HEK293 (cell line): ENCODE measurements around the gene LSM3.

ENCODE experiments used
- CTCF ChIA-PET: fragments of 350-600 bp; formaldehyde crosslinking; extraction: SDS; loops from one replicate; lab custom pipeline; 2021; ENCODE audit warnings: antibody characterized with exemption; lab: Yijun Ruan, JAX
- POLR2A ChIA-PET: fragments of 300-600 bp; formaldehyde crosslinking; extraction: SDS; loops from one replicate; lab custom pipeline; 2020; ENCODE audit warnings: antibody characterized with exemption, inconsistent platforms; lab: Yijun Ruan, JAX
- H3K27ac ChIP-seq: fragments of 200-500 bp; sonication (Bioruptor generic); 2 replicates; pipeline ENCODE4 v1.5.1; 2014; ENCODE audit warnings: low read depth, low read length, control low read depth, inconsistent platforms; ENCODE audit errors: extremely low read depth
- H3K36me3 ChIP-seq, 2 experiments: fragments of 200-500 bp in 1 of 2; sonication (Bioruptor generic) in 1 of 2; 1 replicate in 1 of 2; 2 replicates in 1 of 2; pipeline ENCODE4 v1.5.1; 2014 to 2017; ENCODE audit warnings: inconsistent platforms in 2 of 2, low read length in 2 of 2; ENCODE audit not compliant: control insufficient read depth in 2 of 2, insufficient read depth in 1 of 2
- H3K4me1 ChIP-seq: fragments of 200-500 bp; sonication (Bioruptor generic); 2 replicates; pipeline ENCODE4 v1.5.1; 2014; ENCODE audit warnings: mild to moderate bottlenecking, low read length, inconsistent platforms; ENCODE audit not compliant: control insufficient read depth, insufficient read depth
- H3K4me3 ChIP-seq: 2 replicates; pipeline ENCODE4 v1.5.1; 2011; ENCODE audit warnings: low read depth, mild to moderate bottlenecking, control low read depth, low read length, moderate library complexity
- H3K9me3 ChIP-seq: fragments of 200-500 bp; sonication (Bioruptor generic); 2 replicates; pipeline ENCODE4 v1.5.1; 2014; ENCODE audit warnings: low read depth, low read length, inconsistent platforms; ENCODE audit not compliant: control insufficient read depth, insufficient read depth
- BCL11B ChIP-seq: fragments of 450-650 bp; formaldehyde crosslinking; IDR thresholded peaks from 2 replicates; pipeline ENCODE4 v1.5.1; 2016; ENCODE audit warnings: low read depth, missing biosample characterization, missing genetic modification characterization
- HOXD13 ChIP-seq: sonication (generic); formaldehyde crosslinking; IDR thresholded peaks from 2 replicates; pipeline ENCODE4 v1.8.0; 2022; ENCODE audit warnings: missing genetic modification reagents, borderline replicate concordance
- KLF7 ChIP-seq: fragments of 450-650 bp; formaldehyde crosslinking; IDR thresholded peaks from 2 replicates; pipeline ENCODE4 v1.5.1; 2016; ENCODE audit warnings: missing biosample characterization, missing genetic modification characterization, borderline replicate concordance
- KLF8 ChIP-seq: fragments of 450-650 bp; formaldehyde crosslinking; IDR thresholded peaks from 2 replicates; pipeline ENCODE4 v1.5.1; 2016; ENCODE audit warnings: missing biosample characterization, missing genetic modification characterization
- PRDM1 ChIP-seq: fragments of 450-650 bp; formaldehyde crosslinking; IDR thresholded peaks from 2 replicates; pipeline ENCODE4; 2016; ENCODE audit warnings: missing biosample characterization, missing genetic modification characterization
- SCRT2 ChIP-seq: fragments of 450-650 bp; formaldehyde crosslinking; IDR thresholded peaks from 2 replicates; pipeline ENCODE4 v1.5.1; 2016; ENCODE audit warnings: missing biosample characterization, missing genetic modification characterization
- SP7 ChIP-seq: fragments of 450-650 bp; formaldehyde crosslinking; IDR thresholded peaks from 2 replicates; pipeline ENCODE4 v1.5.1; 2016; ENCODE audit warnings: missing biosample characterization, missing genetic modification characterization
- ZBTB21 ChIP-seq: fragments of 450-650 bp; formaldehyde crosslinking; IDR thresholded peaks from 2 replicates; pipeline ENCODE4 v1.5.1; 2017; ENCODE audit warnings: missing biosample characterization, missing genetic modification characterization
- ZNF10 ChIP-seq: fragments of 450-650 bp; formaldehyde crosslinking; IDR thresholded peaks from 2 replicates; pipeline ENCODE4 v1.5.1; 2017; ENCODE audit warnings: missing biosample characterization, missing genetic modification characterization
- ZNF121 ChIP-seq: fragments of 450-650 bp; formaldehyde crosslinking; IDR thresholded peaks from 2 replicates; pipeline ENCODE4 v1.5.1; 2016; ENCODE audit warnings: missing biosample characterization, missing genetic modification characterization
- ZNF24 ChIP-seq: fragments of 450-650 bp; formaldehyde crosslinking; IDR thresholded peaks from 2 replicates; pipeline ENCODE4 v1.5.1; 2016; ENCODE audit warnings: missing biosample characterization, missing genetic modification characterization
- ZNF426 ChIP-seq: fragments of 450-650 bp; formaldehyde crosslinking; IDR thresholded peaks from 2 replicates; pipeline ENCODE4 v1.5.1; 2017; ENCODE audit warnings: missing biosample characterization, missing genetic modification characterization, mild to moderate bottlenecking, inconsistent platforms, moderate library complexity
- ZNF501 ChIP-seq: fragments of 450-650 bp; formaldehyde crosslinking; IDR thresholded peaks from 2 replicates; pipeline ENCODE4 v1.5.1; 2016; ENCODE audit warnings: missing biosample characterization, missing genetic modification characterization
- ZNF549 ChIP-seq: fragments of 450-650 bp; IDR thresholded peaks from 2 replicates; pipeline ENCODE4 v1.5.1; 2018; ENCODE audit warnings: missing biosample characterization, missing genetic modification characterization, mild to moderate bottlenecking, inconsistent platforms, moderate library complexity
- ZNF585B ChIP-seq: fragments of 450-650 bp; formaldehyde crosslinking; IDR thresholded peaks from 2 replicates; pipeline ENCODE4 v1.5.1; 2016; ENCODE audit warnings: missing biosample characterization, missing genetic modification characterization
- ZNF677 ChIP-seq: fragments of 450-650 bp; IDR thresholded peaks from 2 replicates; pipeline ENCODE4 v1.5.0; 2018; ENCODE audit warnings: missing biosample characterization, mild to moderate bottlenecking, missing genetic modification characterization, moderate library complexity
- ZNF701 ChIP-seq: fragments of 450-650 bp; formaldehyde crosslinking; IDR thresholded peaks from 2 replicates; pipeline ENCODE4 v1.5.1; 2016; ENCODE audit warnings: missing biosample characterization, missing genetic modification characterization
- TF ChIP-seq, protein P1 (sequence below): fragments of 450-650 bp; formaldehyde crosslinking; conservative IDR thresholded peaks from 2 replicates; pipeline ENCODE4 v1.5.1; 2016; ENCODE audit warnings: low read depth, missing biosample characterization, missing genetic modification characterization
- TF ChIP-seq, protein P2 (sequence below): fragments of 450-650 bp; formaldehyde crosslinking; optimal IDR thresholded peaks from 2 replicates; pipeline ENCODE3; 2016; ENCODE audit warnings: missing biosample characterization, mild to moderate bottlenecking, missing genetic modification characterization
- TF ChIP-seq, protein P3 (sequence below): fragments of 450-650 bp; formaldehyde crosslinking; IDR thresholded peaks from 2 replicates; pipeline ENCODE4 v1.5.1; 2016; ENCODE audit warnings: missing biosample characterization, missing genetic modification characterization, low read depth
- TF ChIP-seq, protein P4 (sequence below): fragments of 450-650 bp; formaldehyde crosslinking; IDR thresholded peaks from 2 replicates; pipeline ENCODE4 v1.5.1; 2016; ENCODE audit warnings: missing biosample characterization, missing genetic modification characterization

LSM3 gene

DNA sequence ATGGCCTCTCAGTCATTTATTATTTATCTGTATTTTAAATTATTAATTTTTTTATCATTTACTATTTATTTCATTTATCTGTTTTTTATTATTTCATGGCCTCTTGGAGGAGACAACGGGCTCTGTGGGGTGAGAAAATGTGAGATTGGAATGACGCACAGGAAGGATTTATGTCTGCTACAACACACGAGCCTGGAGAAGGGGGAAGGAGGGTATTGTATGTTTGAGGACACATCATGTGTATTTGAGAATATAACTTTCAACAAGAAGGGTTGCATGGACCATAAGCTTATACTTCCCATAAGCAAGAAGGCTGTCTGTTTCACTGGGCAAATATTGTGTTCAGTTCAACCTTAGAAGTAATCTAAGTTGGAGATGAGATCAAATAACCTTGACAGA, 31.7 kb downstream of the LSM3 start (continued):
- TF ChIP-seq, protein P1, sequence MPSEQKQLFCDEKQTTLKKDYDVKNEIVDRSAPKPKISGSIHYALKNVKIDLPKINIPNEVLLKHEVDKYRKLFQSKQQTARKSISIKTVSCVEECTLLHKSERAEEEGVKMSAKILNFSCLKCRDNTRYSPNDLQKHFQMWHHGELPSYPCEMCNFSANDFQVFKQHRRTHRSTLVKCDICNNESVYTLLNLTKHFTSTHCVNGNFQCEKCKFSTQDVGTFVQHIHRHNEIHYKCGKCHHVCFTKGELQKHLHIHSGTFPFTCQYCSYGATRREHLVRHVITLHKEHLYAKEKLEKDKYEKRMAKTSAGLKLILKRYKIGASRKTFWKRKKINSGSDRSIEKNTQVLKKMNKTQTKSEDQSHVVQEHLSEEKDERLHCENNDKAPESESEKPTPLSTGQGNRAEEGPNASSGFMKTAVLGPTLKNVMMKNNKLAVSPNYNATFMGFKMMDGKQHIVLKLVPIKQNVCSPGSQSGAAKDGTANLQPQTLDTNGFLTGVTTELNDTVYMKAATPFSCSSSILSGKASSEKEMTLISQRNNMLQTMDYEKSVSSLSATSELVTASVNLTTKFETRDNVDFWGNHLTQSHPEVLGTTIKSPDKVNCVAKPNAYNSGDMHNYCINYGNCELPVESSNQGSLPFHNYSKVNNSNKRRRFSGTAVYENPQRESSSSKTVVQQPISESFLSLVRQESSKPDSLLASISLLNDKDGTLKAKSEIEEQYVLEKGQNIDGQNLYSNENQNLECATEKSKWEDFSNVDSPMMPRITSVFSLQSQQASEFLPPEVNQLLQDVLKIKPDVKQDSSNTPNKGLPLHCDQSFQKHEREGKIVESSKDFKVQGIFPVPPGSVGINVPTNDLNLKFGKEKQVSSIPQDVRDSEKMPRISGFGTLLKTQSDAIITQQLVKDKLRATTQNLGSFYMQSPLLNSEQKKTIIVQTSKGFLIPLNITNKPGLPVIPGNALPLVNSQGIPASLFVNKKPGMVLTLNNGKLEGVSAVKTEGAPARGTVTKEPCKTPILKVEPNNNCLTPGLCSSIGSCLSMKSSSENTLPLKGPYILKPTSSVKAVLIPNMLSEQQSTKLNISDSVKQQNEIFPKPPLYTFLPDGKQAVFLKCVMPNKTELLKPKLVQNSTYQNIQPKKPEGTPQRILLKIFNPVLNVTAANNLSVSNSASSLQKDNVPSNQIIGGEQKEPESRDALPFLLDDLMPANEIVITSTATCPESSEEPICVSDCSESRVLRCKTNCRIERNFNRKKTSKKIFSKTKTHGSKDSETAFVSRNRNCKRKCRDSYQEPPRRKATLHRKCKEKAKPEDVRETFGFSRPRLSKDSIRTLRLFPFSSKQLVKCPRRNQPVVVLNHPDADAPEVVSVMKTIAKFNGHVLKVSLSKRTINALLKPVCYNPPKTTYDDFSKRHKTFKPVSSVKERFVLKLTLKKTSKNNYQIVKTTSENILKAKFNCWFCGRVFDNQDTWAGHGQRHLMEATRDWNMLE (tag by site-specific recombination): no peak
- no peak for TF ChIP-seq KLF8 (tag by site-specific recombination)

DNA sequence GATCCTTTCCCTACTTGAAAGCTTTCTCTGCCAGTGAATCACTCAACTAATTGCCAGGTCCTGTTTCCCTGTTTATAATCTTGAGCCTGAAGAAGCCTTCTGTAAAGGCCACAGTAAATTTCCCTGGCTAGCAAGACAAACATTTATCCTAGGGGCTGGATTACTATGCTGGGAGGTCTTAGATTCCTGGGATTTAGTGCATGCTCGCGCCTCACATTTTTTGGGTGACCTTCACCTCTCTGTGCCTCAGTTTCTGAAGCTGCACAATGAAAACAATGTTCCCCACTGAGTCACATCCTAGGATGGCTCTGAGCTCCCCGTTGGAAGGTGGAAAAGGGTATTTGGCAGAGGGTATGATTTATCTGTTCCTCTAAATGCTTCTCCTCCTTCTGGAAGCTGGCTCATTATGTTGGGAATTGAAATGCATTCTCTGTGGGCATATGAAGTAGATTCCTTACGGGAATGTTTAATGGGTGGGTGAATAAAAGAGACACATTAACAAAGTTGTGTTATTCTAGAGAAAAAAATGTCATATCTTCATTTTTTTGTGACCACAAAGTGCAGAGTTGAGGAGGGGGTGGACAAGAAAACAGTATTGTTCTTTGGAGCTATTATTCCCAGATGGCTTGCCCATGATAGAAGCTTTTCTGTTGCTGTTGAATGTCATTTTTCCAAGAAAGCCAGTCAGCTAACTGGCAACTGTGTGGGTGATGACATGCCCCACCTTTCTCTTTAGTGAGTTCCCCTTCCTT, 32.4 kb downstream of the LSM3 start:
- no peaks in the 10 kb centered on the region for H3K36me3 ChIP-seq
- TF ChIP-seq SP7 (tag by site-specific recombination) (0 out of 2 replicates have a peak, but pooled peaks have one; percentile 18), PRDM1 (0 out of 2 replicates have a peak, but pooled peaks have one; percentile 21), ZNF585B (no peak)
- no peak overlapping the region for H3K27ac ChIP-seq
- H3K4me1 ChIP-seq: peaks cover 3% of the 10 kb centered on the region; the same call in 1 of the 2 replicates
- ChIA-PET CTCF (interaction anchor here (0.7 to 3.7 kb wide), 6 partner anchors 8 to 314 kb away, joined by 3 to 32 read pairs (median 6); no protein-coding TSS in a partner anchor), POLR2A (interaction anchor here (0.5 kb wide), 1 partner anchor 22 kb away, joined by 5 read pairs; no protein-coding TSS in a partner anchor)
- no peaks in the 10 kb centered on the region for H3K9me3 ChIP-seq
- H3K4me3 ChIP-seq: no peak overlapping the region

DNA sequence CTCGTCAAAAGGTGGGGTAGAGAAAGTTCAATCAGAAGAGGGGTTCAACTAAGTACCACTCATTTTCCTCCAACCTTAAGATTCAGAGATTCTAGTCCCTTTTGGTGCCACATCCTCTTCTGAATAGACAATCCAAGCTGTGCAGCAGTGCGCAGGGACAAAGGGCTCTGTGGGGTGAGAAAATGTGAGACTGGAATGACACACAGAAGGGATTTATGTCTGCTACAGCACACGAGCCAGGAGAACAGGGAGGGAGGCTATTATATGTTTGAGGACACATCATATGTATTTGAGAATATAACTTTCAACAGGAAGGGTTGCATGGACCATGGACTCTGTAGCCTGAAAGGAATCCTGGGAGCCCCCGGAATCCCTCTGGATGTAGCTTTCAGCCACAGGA, 33.0 kb downstream of the LSM3 start:
- Histone ChIP-seq H3K4me1 (peaks cover 3% of the 10 kb centered on the region; the same call in 1 of the 2 replicates), H3K36me3 (no peaks in the 10 kb centered on the region), H3K9me3 (no peaks in the 10 kb centered on the region), H3K4me3 (no peak overlapping the region), H3K27ac (no peak overlapping the region)
- CTCF ChIA-PET: interaction anchor here (1.2 to 3.7 kb wide), 5 partner anchors 8 to 256 kb away, joined by 3 to 32 read pairs (median 8); no protein-coding TSS in a partner anchor
- POLR2A ChIA-PET: no interaction called here
- no peak for TF ChIP-seq HOXD13
- TF ChIP-seq, protein P2, sequence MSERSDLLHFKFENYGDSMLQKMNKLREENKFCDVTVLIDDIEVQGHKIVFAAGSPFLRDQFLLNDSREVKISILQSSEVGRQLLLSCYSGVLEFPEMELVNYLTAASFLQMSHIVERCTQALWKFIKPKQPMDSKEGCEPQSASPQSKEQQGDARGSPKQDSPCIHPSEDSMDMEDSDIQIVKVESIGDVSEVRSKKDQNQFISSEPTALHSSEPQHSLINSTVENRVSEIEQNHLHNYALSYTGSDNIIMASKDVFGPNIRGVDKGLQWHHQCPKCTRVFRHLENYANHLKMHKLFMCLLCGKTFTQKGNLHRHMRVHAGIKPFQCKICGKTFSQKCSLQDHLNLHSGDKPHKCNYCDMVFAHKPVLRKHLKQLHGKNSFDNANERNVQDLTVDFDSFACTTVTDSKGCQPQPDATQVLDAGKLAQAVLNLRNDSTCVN (tag by site-specific recombination): no peak
- no peak for TF ChIP-seq ZNF701 (tag by site-specific recombination)
- no peak for TF ChIP-seq ZNF549 (tag by site-specific recombination)
- TF ChIP-seq, protein P3, sequence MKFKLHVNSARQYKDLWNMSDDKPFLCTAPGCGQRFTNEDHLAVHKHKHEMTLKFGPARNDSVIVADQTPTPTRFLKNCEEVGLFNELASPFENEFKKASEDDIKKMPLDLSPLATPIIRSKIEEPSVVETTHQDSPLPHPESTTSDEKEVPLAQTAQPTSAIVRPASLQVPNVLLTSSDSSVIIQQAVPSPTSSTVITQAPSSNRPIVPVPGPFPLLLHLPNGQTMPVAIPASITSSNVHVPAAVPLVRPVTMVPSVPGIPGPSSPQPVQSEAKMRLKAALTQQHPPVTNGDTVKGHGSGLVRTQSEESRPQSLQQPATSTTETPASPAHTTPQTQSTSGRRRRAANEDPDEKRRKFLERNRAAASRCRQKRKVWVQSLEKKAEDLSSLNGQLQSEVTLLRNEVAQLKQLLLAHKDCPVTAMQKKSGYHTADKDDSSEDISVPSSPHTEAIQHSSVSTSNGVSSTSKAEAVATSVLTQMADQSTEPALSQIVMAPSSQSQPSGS (tag by site-specific recombination): no peak
- no peak for TF ChIP-seq KLF7 (tag by site-specific recombination)
- TF ChIP-seq ZNF426: no peak
- TF ChIP-seq ZBTB21 (tag by site-specific recombination): no peak
- TF ChIP-seq ZNF121 (tag by site-specific recombination): no peak
- TF ChIP-seq ZNF501 (tag by site-specific recombination): no peak
- TF ChIP-seq BCL11B (tag by site-specific recombination): no peak
- no peak for TF ChIP-seq ZNF24 (tag by site-specific recombination)
- TF ChIP-seq SCRT2 (tag by site-specific recombination): no peak
- TF ChIP-seq, protein P4, sequence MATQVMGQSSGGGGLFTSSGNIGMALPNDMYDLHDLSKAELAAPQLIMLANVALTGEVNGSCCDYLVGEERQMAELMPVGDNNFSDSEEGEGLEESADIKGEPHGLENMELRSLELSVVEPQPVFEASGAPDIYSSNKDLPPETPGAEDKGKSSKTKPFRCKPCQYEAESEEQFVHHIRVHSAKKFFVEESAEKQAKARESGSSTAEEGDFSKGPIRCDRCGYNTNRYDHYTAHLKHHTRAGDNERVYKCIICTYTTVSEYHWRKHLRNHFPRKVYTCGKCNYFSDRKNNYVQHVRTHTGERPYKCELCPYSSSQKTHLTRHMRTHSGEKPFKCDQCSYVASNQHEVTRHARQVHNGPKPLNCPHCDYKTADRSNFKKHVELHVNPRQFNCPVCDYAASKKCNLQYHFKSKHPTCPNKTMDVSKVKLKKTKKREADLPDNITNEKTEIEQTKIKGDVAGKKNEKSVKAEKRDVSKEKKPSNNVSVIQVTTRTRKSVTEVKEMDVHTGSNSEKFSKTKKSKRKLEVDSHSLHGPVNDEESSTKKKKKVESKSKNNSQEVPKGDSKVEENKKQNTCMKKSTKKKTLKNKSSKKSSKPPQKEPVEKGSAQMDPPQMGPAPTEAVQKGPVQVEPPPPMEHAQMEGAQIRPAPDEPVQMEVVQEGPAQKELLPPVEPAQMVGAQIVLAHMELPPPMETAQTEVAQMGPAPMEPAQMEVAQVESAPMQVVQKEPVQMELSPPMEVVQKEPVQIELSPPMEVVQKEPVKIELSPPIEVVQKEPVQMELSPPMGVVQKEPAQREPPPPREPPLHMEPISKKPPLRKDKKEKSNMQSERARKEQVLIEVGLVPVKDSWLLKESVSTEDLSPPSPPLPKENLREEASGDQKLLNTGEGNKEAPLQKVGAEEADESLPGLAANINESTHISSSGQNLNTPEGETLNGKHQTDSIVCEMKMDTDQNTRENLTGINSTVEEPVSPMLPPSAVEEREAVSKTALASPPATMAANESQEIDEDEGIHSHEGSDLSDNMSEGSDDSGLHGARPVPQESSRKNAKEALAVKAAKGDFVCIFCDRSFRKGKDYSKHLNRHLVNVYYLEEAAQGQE (tag by site-specific recombination): no peak
- TF ChIP-seq ZNF677 (tag by site-specific recombination): no peak
- TF ChIP-seq ZNF10 (tag by site-specific recombination): no peak
